Smooth muscle cell (in vitro differentiated cells): Measurements from ENCODE around the gene SFI1. TPM values are rescaled to one million over a fixed set of nuclear protein-coding genes. Genes with fewer than 3 reads are reported as not detected.

Experiments used
- DNase-seq: peaks from one replicate; lab custom pipeline; 2025; ENCODE audit not compliant: unreplicated experiment; lab: John Stamatoyannopoulos, UW
- H2AFZ ChIP-seq: fragments of 200-600 bp; sonication (generic); 2 replicates; pipeline ENCODE4 v1.6.0; 2016; ENCODE audit warnings: antibody characterized with exemption, low read depth, mild to moderate bottlenecking
- H3F3A ChIP-seq: fragments of 200-600 bp; sonication (generic); 2 replicates; pipeline ENCODE4 v1.6.0; 2017; ENCODE audit warnings: antibody characterized with exemption, low read depth
- H3K27ac ChIP-seq: fragments of 200-600 bp; sonication (generic); 2 replicates; pipeline ENCODE4 v1.5.1; 2016; ENCODE audit warnings: low read depth, mild to moderate bottlenecking
- H3K27me3 ChIP-seq: fragments of 200-600 bp; sonication (generic); 2 replicates; pipeline ENCODE4 v1.6.1; 2016; ENCODE audit warnings: low read depth, mild to moderate bottlenecking
- H3K36me3 ChIP-seq: fragments of 200-600 bp; sonication (generic); 2 replicates; pipeline ENCODE4 v1.5.1; 2016; ENCODE audit warnings: low read depth
- H3K4me1 ChIP-seq: fragments of 200-600 bp; sonication (generic); 2 replicates; pipeline ENCODE4 v1.5.1; 2016; ENCODE audit warnings: low read depth
- H3K4me2 ChIP-seq: fragments of 200-600 bp; sonication (generic); 2 replicates; pipeline ENCODE4 v1.6.0; 2016; ENCODE audit warnings: mild to moderate bottlenecking
- H3K4me3 ChIP-seq: fragments of 200-600 bp; sonication (generic); 2 replicates; pipeline ENCODE4 v1.5.1; 2016; ENCODE audit warnings: mild to moderate bottlenecking
- H3K79me2 ChIP-seq: fragments of 200-600 bp; sonication (generic); 2 replicates; pipeline ENCODE4 v1.6.0; 2016; ENCODE audit warnings: low read depth, mild to moderate bottlenecking
- H3K9ac ChIP-seq: fragments of 200-600 bp; sonication (generic); 2 replicates; pipeline ENCODE4 v1.6.0; 2016; ENCODE audit warnings: low read depth
- H3K9me3 ChIP-seq: fragments of 200-600 bp; sonication (generic); replicated peaks from 2 replicates; pipeline ENCODE4 v1.5.1; 2016; ENCODE audit warnings: low read depth
- H4K20me1 ChIP-seq: fragments of 200-600 bp; sonication (generic); 2 replicates; pipeline ENCODE4 v1.6.0; 2016; ENCODE audit warnings: low read depth
- CTCF ChIP-seq: fragments of 200-600 bp; sonication (generic); IDR thresholded peaks from 2 replicates; pipeline ENCODE4 v1.5.1; 2017; ENCODE audit warnings: borderline replicate concordance, mild to moderate bottlenecking, antibody characterized with exemption; ENCODE audit not compliant: insufficient read depth, poor library complexity, severe bottlenecking
- WGBS: methylation state at CpG from one replicate; pipeline ENCODE4 v1.1.7; 2016; ENCODE audit warnings: low lambda C conversion rate; 5-methylcytosine and 5-hydroxymethylcytosine counted together
- polyA plus RNA-seq: library from polyadenylated mRNA; unstranded; fragments of >200 nt; fragmentation: Nextera tagmentation; extraction: Ambion mirVana; gene quantifications from 2 replicates; pipeline ENCODE4 v1.2.1, GENCODE V29; 2016
- total RNA-seq: library from RNA; depleted of rRNA; stranded (reverse); fragments of >200 nt; gene quantifications from 2 replicates; pipeline ENCODE4 v1.2.3, GENCODE V29; 2014

Gene SFI1
- total and polyA plus RNA-seq, 2 experiments from 2014 or later = 8.7 to 26.9 TPM

GRCh38 chr22:31604746-31605705 is 108.7 kb downstream of the SFI1 start:
- no peak overlapping the region for H3K4me2 ChIP-seq
- no peak for TF ChIP-seq CTCF

DNA sequence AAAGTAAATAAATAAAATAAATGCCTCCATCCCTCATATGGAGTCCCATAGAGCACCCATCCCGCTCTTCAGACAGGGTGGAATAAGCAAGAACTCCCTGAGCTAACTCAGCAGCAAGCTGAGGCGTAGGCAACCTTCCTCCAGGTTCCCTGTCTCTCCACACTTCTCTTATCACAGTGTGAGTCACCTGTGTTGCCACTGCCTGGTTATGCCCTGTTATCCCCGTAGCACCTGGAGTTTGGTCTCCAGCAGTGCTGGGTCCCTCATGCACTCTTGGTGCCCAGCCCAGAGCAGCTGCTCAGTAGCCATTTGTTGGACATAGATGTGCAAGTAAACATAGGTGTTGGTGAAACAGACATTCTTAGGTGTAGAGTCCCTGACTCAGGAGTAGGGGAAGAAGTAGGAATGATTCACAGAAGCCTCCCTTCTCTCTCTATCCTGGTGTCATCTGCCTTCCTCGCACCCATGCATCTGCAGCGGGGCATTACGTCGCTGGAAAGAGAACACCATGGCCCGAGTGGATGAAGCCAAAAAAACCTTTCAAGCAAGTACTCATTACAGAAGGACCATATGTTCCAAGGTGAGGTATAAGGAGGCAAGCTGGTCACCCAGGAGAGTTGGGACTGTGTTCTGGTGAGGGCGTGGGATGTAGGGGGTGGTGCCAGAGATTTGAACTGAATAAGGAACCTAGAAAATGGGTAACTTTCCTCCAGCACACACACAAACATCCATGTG is 109.7 kb downstream of the SFI1 start:
- DNase-seq = no peak
- Histone ChIP-seq H3K79me2 (no peaks in the 10 kb centered on the region), H4K20me1 (no peaks in the 10 kb centered on the region), H3K9ac (no peak overlapping the region), H3K4me2 (no peak overlapping the region), H3F3A (peaks cover 21% of the 10 kb centered on the region), H3K9me3 (no peaks in the 10 kb centered on the region), H3K4me1 (no peaks in the 10 kb centered on the region), H3K27ac (no peak overlapping the region), H3K27me3 (no peaks in the 10 kb centered on the region), H2AFZ (no peak overlapping the region), H3K36me3 (no peaks in the 10 kb centered on the region), H3K4me3 (no peak overlapping the region)
- no peak for TF ChIP-seq CTCF
- 88% methylated on average over 9 of the region's 9 CpGs for WGBS

More at GRCh38 chr22:31604746-31605705, 108.7 kb downstream of the SFI1 start:
- Histone ChIP-seq H3K36me3 (no peaks in the 10 kb centered on the region), H3K4me1 (no peaks in the 10 kb centered on the region), H3K27ac (no peak overlapping the region), H3K79me2 (no peaks in the 10 kb centered on the region), H3K4me3 (no peak overlapping the region), H2AFZ (no peak overlapping the region), H3K27me3 (no peaks in the 10 kb centered on the region), H3K9ac (no peak overlapping the region), H4K20me1 (no peaks in the 10 kb centered on the region), H3K9me3 (no peaks in the 10 kb centered on the region), H3F3A (peaks cover 21% of the 10 kb centered on the region)
- 89% methylated on average over 17 of the region's 17 CpGs for WGBS
- no peak for DNase-seq

GRCh38 chr22:31607696-31608095 is 111.4 kb downstream of the SFI1 start:
- Histone ChIP-seq H3K4me3 (no peak overlapping the region), H3K4me1 (no peaks in the 10 kb centered on the region), H3K27ac (no peak overlapping the region), H3K9ac (no peak overlapping the region), H4K20me1 (no peaks in the 10 kb centered on the region), H3K4me2 (no peak overlapping the region), H3K27me3 (no peaks in the 10 kb centered on the region), H2AFZ (no peak overlapping the region), H3K36me3 (no peaks in the 10 kb centered on the region), H3F3A (peaks cover 10% of the 10 kb centered on the region), H3K9me3 (no peaks in the 10 kb centered on the region), H3K79me2 (no peaks in the 10 kb centered on the region)
- DNase-seq = no peak
- no peak for TF ChIP-seq CTCF
- WGBS = 94% methylated on average over 7 of the region's 7 CpGs
